Posterior vena cava (tissue), 2 donors: ENCODE measurements around the gene LIPJ. TPM values are rescaled to one million over a fixed set of nuclear protein-coding genes. Genes with fewer than 3 reads are reported as not detected.

Experiments
- total RNA-seq, 2 donors: library from RNA; stranded (reverse); fragmentation: NEBNext Ultra II Directional; extraction: Animal tissue kit (Norgen Biotek cat#: 25700); gene quantifications; one replicate each; pipeline ENCODE4 v1.2.1, GENCODE V29; 2021
- donor health status: DM: yes; HTN: yes; CAD: no.
- donor health status: DM: yes; HTN: yes; CAD: no.

The LIPJ gene
- total RNA-seq, 2 donors from 2014 or later: 0.14 TPM

Other genes with a start within 250 kb of the LIPJ start
- gene RNLS, start 3.4 kb upstream of the LIPJ start, total RNA-seq: 10 to 100 TPM in 1 of 2 donors, 1 to 10 TPM in 1; 6.3 to 11.2 TPM
- not detected for gene LIPF, start 77.7 kb downstream of the LIPJ start, total RNA-seq
- not detected for gene LIPK, start 119.5 kb downstream of the LIPJ start, total RNA-seq
- gene LIPN, start 173.3 kb downstream of the LIPJ start, total RNA-seq: under 1 TPM in 1 of 2 donors, not detected in 1; 0.32 TPM
- gene LIPM, start 216.0 kb downstream of the LIPJ start, total RNA-seq: not detected